ENCODE results near the gene BNIP5.

Gene BNIP5, protein sequence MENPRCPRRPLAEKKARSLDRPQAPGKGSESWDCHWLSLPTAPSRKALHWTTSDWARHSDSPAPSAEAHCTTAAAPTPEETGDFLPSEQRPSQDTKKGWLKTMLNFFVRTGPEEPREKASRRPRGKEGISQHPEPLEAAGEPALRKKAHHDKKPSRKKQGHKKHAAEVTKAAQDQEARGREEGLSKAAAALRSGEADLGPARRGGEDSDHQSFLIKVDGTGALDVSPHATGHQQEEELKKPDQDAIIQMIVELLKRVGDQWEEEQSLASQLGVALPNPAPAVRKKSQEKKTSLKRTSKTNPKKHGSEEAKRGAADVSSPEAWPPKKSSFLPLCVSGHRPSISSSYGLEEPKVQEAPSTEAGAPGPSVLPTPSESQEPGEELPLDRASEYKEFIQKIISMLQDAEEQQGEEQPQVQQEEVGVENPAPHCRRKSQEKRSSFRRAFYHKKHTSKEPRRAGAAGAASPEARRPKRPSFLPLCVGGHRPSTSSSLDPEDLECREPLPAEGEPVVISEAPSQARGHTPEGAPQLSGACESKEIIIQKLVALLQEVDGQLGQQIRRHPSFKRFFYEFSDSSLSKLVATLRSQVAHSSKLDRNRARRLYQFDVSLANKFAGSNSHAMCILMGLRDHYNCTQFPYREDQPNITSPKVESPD

DNA sequence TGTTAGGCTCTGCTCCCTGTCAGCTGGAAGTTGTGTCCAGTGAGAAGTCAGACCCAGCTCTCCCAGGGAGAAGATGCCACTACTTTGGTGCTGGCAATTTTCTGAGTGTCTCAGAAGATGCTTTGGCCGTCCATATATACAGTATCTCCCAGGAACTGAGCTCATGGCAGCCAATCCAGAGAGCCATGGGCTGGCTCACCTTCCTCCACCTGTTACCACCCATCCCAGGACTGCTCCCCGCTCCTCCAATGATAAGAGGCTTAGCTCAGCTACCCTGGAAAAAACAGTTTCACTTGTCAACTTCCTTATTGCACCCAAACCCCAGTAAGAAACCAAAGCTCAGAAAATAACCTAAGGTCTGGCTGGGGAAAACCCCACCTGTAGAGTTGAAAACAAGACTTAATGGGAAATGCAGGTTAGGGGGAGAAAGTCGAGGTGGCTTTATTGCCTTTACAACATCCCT lies at the start of gene BNIP5:
Gene BNIP5 (minus strand): TSS at position 110 of the 463 bp plus-strand sequence. CDS start 6,198 bp downstream, outside the sequence.
- TF ChIP-seq GATA3 (IDR thresholded peaks at IDR 0.05; ENCODE audit: low read depth, low read length) (no peak), GATA2 (IDR thresholded peaks at IDR 0.05; ENCODE audit: low read depth, low read length) (no peak)

DNA sequence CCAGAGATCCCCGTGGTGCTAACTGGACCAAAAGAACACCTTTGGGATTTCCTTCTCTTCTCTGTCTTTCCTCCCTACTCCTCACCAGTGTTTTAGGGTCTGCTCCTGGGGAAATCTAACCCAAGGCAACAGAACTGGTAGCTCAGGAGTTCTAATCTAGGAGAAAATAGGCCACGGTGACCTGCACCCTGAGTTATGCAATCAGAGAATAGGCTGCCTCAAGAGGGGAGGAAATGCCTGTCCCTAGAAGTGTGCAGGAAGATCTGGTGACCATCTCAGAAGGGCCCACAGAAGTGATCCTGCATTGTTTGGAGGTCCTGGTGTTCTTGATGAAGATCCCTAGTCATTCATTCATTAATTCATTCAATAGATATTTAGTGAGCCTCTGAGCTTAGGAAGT lies 47.4 kb upstream of the BNIP5 start:
- TF ChIP-seq GATA3 (IDR thresholded peaks at IDR 0.05; ENCODE audit: low read depth, low read length) = no peak
- no peak for TF ChIP-seq GATA2 (IDR thresholded peaks at IDR 0.05; ENCODE audit: low read depth, low read length)

DNA sequence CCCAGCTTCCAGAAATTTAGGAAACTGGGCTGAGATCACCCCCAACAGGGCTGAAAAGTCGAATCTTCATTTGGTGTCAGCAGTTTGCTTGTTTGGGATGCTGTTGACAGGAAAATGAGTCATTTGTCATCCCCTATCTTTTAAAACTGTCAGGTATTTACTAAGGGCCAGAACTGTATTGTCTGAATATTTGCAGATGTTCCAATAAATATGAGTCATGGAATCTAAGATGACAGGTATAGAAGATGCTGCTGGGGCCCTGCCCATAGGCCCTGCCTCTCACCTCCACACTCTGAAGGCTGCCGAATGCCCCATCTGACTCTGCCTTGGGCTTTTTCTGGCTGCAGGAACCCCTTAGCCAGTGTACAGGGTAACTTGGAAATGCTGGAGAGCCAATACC lies 46.9 kb upstream of the BNIP5 start:
- TF ChIP-seq GATA3 (IDR thresholded peaks at IDR 0.05; ENCODE audit: low read depth, low read length) = no peak
- no peak for TF ChIP-seq GATA2 (IDR thresholded peaks at IDR 0.05; ENCODE audit: low read depth, low read length)

DNA sequence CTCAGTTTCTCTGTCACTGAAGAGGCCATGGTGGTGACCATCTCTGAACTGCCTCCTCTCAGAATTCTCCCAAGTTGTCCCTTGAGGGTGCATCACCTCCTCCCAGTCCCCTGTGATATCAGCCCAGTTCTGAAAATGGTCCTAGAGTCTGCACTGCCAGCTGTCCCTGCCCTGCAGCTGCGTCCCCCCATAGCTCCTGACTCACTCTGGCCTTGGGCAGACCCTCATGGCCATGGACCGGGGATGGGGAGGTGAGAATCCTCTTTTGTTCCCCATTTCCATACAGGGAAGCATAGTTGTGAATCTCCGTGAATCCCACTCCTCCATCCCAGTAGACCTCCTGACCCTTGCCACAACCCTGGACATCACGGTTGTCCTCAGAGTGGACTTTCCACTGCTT lies 46.3 kb upstream of the BNIP5 start:
- TF ChIP-seq GATA3 (IDR thresholded peaks at IDR 0.05; ENCODE audit: low read depth, low read length) = no peak
- TF ChIP-seq GATA2 (IDR thresholded peaks at IDR 0.05; ENCODE audit: low read depth, low read length) = no peak

DNA sequence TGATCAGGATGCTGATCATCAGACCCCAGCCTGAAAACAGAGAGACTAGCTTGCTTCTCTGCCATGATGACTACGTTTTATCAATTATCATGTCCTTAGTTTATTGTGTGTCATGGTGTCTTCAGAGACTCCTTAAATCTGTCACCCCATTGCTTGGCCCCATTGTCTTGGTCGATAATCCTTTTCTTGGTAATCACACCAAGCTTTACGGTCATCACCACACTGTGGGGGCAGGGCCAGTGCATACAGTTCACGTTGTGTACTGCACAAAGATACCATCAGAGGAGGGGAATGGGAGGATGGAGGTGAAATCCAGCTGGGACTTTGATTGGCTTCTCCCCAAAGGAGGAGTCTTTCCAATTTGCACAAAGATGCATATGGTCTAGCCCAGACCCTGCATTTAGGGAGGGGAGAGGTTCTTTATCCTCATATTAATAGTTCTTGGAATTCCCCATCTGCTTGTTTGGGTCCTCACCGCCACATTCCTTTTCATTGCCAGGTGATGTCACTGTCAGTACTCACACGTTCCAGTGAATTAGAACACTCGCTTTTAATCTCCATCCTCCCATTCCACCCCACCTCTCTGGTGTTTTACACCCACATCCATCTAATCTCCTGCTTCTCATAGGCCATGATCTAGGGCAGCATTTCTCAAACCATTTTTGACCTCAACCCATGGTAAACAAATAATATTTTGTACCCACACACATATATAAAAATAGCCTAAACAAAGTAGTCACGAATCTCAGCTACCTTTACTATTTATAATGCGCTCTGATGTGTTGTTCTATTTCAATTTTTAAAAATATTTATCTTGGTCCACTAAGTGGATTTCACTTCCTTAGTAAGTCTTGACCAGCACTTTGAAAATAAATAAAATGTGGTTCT lies 45.1 kb upstream of the BNIP5 start:
- TF ChIP-seq GATA2 (IDR thresholded peaks at IDR 0.05; ENCODE audit: low read depth, low read length) = no peak
- no peak for TF ChIP-seq GATA3 (IDR thresholded peaks at IDR 0.05; ENCODE audit: low read depth, low read length)

DNA sequence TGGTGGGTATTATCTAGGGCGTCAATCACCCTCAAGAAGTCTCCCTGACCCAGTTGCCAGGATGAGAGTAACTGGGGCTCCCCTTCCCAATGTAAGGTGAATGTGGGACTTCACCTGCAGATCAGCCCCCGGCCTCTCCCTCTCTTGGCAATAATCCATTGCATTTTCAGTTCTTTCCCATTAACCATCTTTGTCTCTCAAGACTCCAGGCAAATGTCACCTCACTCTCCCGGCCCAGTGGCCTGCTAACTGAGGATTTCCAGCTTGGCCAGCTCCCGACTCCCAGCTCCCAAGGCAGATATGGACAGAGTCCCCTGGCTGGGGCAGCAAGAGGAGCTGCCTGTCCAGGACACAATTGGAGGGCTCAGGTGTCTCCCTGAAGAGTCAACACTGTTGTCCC lies 43.5 kb upstream of the BNIP5 start:
- TF ChIP-seq GATA3 (IDR thresholded peaks at IDR 0.05; ENCODE audit: low read depth, low read length) (no peak), GATA2 (IDR thresholded peaks at IDR 0.05; ENCODE audit: low read depth, low read length) (no peak)

DNA sequence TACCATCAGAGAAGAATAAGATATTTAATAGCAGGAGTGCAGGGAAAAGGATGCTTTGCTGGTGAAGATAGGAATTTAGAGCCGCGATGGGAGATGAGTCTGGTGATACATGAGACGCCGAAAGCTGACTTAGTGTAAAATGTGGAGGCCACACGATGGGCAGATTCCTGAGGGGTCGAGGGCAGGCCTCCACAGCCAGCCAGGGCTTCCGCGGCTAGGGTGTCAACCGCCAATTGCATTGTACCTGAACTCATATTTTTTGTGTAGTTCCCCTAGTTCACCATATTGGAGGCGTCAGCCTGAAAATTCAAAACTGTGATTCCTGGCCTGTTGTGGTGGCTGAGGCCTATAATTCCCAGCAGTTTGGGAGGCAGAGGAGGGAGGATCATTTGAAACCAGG lies 42.2 kb upstream of the BNIP5 start:
- TF ChIP-seq GATA2 (IDR thresholded peaks at IDR 0.05; ENCODE audit: low read depth, low read length) (no peak), GATA3 (IDR thresholded peaks at IDR 0.05; ENCODE audit: low read depth, low read length) (no peak)

DNA sequence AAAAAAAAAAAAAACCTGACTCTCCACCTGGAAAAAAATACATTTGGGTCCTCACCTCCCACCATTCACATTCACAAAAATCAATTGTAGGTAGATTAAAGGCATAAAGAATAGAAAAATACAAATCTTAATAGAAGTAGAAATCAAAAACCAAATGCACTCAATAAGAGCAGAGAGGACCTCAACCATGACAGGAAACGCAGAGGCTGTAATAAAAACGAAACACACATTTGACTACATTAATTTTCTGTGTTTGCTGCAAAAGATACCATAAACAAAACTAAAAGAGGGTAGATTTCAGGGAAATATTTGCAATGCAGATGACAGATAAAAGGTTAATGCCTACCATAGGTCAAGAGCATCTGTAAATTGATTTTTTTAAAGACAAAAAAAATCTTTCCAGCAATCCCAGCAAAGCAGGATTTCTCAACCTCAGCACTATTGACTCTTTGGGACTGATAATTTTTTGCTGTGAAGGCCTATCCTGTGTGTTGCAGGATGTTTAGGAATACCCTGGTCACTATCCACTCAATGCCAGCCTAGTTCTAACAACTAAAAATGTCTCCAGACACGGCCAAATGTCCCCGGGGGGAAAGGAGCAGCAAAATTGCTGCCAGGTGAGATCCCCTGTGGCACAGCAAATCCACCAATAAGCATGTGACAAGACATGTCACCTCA lies 41.7 kb upstream of the BNIP5 start:
- TF ChIP-seq GATA2 (IDR thresholded peaks at IDR 0.05; ENCODE audit: low read depth, low read length) (no peak), GATA3 (IDR thresholded peaks at IDR 0.05; ENCODE audit: low read depth, low read length) (no peak)

DNA sequence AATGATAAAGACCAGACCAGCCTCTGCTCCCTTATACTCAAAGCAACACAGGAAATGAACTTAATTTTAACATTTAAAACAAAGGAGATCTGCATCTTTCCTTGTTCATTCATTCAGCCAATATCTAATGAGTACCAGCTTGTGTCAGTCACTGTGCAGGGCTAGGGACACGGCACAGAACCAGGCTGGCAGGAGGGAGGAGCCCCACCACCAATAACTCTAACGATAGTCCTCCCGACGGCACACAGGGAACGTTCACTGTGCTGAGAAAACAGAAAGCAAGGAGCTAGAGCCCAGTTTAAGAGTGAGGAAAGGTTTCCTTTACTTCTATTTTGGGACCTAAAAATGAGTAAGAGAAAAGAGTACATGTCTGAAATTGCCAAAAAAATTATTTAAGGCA lies 40.9 kb upstream of the BNIP5 start:
- no peak for TF ChIP-seq GATA3 (IDR thresholded peaks at IDR 0.05; ENCODE audit: low read depth, low read length)
- TF ChIP-seq GATA2 (IDR thresholded peaks at IDR 0.05; ENCODE audit: low read depth, low read length) = no peak

DNA sequence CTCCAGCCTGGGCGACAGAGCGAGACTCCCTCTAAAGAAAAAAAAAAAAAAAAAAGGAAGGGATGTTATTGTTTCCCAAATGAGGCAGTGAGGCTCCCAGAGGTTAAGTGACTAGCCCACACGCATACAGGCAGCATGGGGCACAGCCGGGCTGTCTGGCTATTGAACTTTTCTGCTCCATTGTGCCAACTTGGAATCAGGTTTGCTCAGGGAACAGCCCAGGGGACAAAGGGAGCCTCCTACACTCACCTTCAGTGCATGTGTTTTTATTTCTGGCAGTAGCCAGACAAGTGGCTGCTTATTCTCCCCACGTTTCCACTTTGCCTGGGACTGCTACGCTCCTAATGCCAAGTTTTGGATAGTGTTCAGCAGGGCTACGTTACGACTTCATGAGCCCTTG lies 40.1 kb upstream of the BNIP5 start:
- TF ChIP-seq GATA2 (IDR thresholded peaks at IDR 0.05; ENCODE audit: low read depth, low read length) (no peak), GATA3 (IDR thresholded peaks at IDR 0.05; ENCODE audit: low read depth, low read length) (no peak)

DNA sequence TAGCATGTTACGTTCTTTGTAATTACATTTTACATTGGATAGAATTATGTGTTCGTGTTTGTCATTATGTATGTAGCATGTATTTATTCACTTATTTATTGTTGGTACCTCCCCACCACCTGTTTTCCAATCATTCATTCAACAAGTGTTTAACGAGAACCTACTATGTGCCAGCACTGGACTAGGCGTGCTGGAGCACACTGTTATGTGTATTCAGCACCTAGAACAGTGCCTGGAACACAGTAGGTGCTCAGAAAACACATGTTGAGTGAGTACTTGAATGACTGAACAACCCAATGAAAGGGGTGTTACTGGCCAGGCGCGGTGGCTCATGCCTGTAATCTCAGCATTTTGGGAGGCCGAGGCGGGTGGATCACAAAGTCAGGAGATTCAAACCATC lies 39.5 kb upstream of the BNIP5 start:
- TF ChIP-seq GATA2 (IDR thresholded peaks at IDR 0.05; ENCODE audit: low read depth, low read length) (no peak), GATA3 (IDR thresholded peaks at IDR 0.05; ENCODE audit: low read depth, low read length) (no peak)

DNA sequence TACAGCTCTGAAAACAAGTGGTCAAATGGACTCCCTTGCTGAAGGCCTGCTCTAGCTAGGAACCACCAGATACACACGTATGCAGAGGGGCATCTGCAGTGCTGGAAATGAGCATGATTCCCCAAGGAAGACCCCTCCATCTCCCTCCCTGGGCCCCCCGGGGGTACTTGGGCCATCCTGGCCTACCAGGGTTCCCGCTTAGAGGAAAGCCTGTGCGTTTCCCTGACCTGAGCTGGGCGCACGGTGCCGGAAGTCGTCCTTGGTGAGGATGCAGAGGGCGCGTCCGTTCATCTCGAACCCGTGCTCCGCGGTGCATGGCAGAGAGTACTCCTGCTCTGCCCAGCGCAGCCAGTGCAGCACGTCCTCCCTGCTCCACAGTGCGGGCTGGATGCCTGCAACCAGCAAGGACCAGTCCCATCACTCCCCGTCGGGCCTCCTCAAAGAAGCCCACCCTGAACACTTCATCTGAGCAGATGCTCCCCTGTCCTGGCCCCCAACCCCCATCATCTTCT lies 39.0 kb upstream of the BNIP5 start:
- TF ChIP-seq GATA2 (IDR thresholded peaks at IDR 0.05; ENCODE audit: low read depth, low read length) = no peak
- no peak for TF ChIP-seq GATA3 (IDR thresholded peaks at IDR 0.05; ENCODE audit: low read depth, low read length)

DNA sequence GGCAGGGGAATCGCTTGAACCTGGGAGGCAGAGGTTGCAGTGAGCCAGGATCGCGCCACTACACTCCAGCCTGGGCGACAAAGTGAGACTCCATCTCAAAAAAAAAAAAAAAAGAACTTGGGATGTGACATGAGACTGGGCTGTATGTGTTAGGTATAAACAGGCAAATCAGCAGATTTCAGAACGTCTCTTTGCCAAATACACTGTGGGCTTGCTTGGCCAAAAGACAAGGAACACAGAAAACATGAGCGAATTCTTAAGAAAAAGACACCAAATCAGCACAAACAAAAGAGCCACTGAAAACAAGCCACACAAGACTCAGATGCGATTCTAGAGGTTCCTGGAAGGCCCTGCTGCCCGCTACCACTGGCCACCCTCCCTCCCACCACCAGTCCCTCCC lies 38.3 kb upstream of the BNIP5 start:
- no peak for TF ChIP-seq GATA3 (IDR thresholded peaks at IDR 0.05; ENCODE audit: low read depth, low read length)
